BLaER1 treated with 17β-estradiol and CSF1 and Interleukin-3, amounts not matched to agents 10 nM and 100 nM (cell line): ENCODE data around the gene HAT1.
A peak's percentile ranks its signal among the peaks of the same experiment; 100 is the strongest.

Experiments
- H3K27ac ChIP-seq, 11 experiments: shearing (Covaris generic); formaldehyde crosslinking; 2 replicates each; pipeline ENCODE4 v1.8.1; 2022
- H3K27me3 ChIP-seq, 11 experiments: shearing (Covaris generic); formaldehyde crosslinking; 2 replicates each; pipeline ENCODE4 v1.8.1; 2022
- H3K36me3 ChIP-seq, 11 experiments: shearing (Covaris generic); formaldehyde crosslinking; 2 replicates each; pipeline ENCODE4 v1.8.1; 2022
- H3K4me1 ChIP-seq, 10 experiments: shearing (Covaris generic); formaldehyde crosslinking; 2 replicates each; pipeline ENCODE4 v1.8.1; 2022
- H3K4me2 ChIP-seq, 11 experiments: shearing (Covaris generic); formaldehyde crosslinking; 2 replicates each; pipeline ENCODE4 v1.8.1; 2022
- H3K4me3 ChIP-seq, 10 experiments: shearing (Covaris generic); formaldehyde crosslinking; 2 replicates each; pipeline ENCODE4 v1.8.1; 2022
- H3K9ac ChIP-seq, 11 experiments: shearing (Covaris generic); formaldehyde crosslinking; 2 replicates each; pipeline ENCODE4 v1.8.1; 2022
- H3K9me3 ChIP-seq, 11 experiments: shearing (Covaris generic); formaldehyde crosslinking; replicated peaks in 1 of 11; 2 replicates each; pipeline ENCODE4 v1.8.1; 2022
- H4K20me1 ChIP-seq, 11 experiments: shearing (Covaris generic); formaldehyde crosslinking; 2 replicates each; pipeline ENCODE4 v1.8.1; 2022
- Cebpa-rat ChIP-seq, 11 experiments: shearing (Covaris generic); IDR thresholded peaks; 2 replicates each; pipeline ENCODE4 v1.8.1; 2022

Gene HAT1

DNA sequence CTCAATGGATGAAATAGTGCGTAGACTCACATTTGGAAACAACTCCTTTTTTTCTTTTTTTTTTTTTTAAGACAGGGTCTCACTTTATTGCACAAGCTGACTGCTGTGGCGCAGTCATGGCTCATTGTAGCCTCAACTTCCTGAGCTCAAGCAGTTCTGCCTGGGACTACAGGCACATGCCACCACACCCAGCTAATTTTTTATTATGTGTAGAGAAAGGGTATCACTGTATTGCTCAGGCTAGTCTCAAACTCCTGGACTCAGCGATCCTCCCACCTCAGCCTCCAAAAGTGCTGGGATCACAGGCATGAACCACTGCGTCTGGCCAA, 17.4 kb downstream of the HAT1 start:
- H3K27ac ChIP-seq, result no peak overlapping the region
- H3K4me2 ChIP-seq, result no peak overlapping the region
- H3K27me3 ChIP-seq, result no peaks in the 10 kb centered on the region
- peaks cover 0 to 9% (median 0%) of the 10 kb centered on the region in 10 experiments; a peak in 3 of 20 replicates for H3K4me1 ChIP-seq
- no peak for TF ChIP-seq Cebpa-rat (IDR thresholded peaks at IDR 0.05)
- H3K4me3 ChIP-seq, result no peak overlapping the region
- H3K9ac ChIP-seq, result no peak overlapping the region
- H3K9me3 ChIP-seq, result peaks cover 0 to 16% (median 12%) of the 10 kb centered on the region in 11 experiments; a peak in 16 of 22 replicates
- peaks cover 0 to 84% (median 37%) of the 10 kb centered on the region in 11 experiments; a peak in 16 of 22 replicates for H4K20me1 ChIP-seq
- H3K36me3 ChIP-seq, result peaks cover 0 to 76% (median 58%) of the 10 kb centered on the region in 11 experiments; a peak in 20 of 22 replicates

DNA sequence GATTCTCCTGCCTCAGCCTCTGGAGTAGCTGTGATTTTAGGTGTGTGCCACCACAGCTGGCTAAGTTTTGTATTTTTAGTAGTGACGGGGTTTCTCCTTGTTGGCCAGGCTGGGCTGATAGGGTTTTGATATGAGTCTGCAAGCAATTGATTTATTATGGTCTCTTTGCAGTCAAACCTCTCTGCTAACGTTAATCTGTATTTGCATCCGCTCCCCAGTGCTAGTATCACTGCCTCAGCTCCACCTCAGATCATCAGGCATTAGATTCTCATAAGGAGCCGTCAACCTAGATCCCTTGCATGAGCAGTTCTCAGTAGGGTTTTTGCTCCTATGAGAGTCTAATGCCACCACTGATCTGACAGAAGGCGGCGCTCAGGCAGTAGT, 19.0 kb downstream of the HAT1 start:
- peaks cover 0 to 16% (median 12%) of the 10 kb centered on the region in 11 experiments; a peak in 16 of 22 replicates for H3K9me3 ChIP-seq
- no peak for TF ChIP-seq Cebpa-rat (IDR thresholded peaks at IDR 0.05)
- H3K9ac ChIP-seq, result no peak overlapping the region
- no peak overlapping the region for H3K4me3 ChIP-seq
- H3K27me3 ChIP-seq, result no peaks in the 10 kb centered on the region
- H4K20me1 ChIP-seq, result peaks cover 0 to 87% (median 39%) of the 10 kb centered on the region in 11 experiments; a peak in 16 of 22 replicates
- H3K27ac ChIP-seq, result no peak overlapping the region
- no peak overlapping the region for H3K4me2 ChIP-seq
- H3K4me1 ChIP-seq, result peaks cover 0 to 9% (median 0%) of the 10 kb centered on the region in 10 experiments; a peak in 3 of 20 replicates
- peaks cover 0 to 68% (median 48%) of the 10 kb centered on the region in 11 experiments; a peak in 20 of 22 replicates for H3K36me3 ChIP-seq

DNA sequence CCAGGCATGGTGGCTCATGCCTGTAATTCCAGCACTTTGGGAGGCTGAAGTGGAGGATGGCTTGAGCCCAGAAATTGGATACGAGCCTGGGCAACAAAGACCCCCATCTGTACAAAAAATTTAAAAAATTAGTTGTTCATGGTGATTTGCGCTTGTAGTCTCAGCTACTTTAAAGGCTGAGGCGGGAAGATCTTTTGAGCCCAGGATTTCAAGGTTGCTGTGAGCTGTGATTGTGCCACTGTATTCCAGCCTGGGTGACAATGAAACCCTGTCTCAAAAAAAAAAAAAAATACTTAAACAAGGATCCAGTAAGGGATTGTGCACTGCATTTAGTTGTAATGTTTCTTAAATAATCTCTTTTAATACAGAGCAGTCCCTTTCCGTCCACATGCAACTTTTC, 21.6 kb downstream of the HAT1 start:
- Histone ChIP-seq H3K27me3 (no peaks in the 10 kb centered on the region), H3K27ac (no peak overlapping the region), H3K36me3 (peaks cover 15 to 68% (median 48%) of the 10 kb centered on the region in 11 experiments), H3K9me3 (peaks cover 0 to 16% (median 12%) of the 10 kb centered on the region in 11 experiments; a peak in 16 of 22 replicates), H3K4me2 (no peak overlapping the region), H3K4me3 (no peak overlapping the region), H4K20me1 (peaks cover 0 to 69% (median 22%) of the 10 kb centered on the region in 11 experiments; a peak in 17 of 22 replicates), H3K9ac (no peak overlapping the region), H3K4me1 (peaks cover 0 to 9% (median 0%) of the 10 kb centered on the region in 10 experiments; a peak in 3 of 20 replicates)
- no peak for TF ChIP-seq Cebpa-rat (IDR thresholded peaks at IDR 0.05)

- Histone ChIP-seq H3K27me3 (no peaks in the 10 kb centered on the region), H3K27ac (no peak overlapping the region), H3K9me3 (no peaks in the 10 kb centered on the region), H3K4me3 (no peak overlapping the region), H3K4me2 (no peak overlapping the region), H3K9ac (no peak overlapping the region), H3K4me1 (peaks cover 0 to 38% (median 29%) of the 10 kb centered on the region in 10 experiments; a peak in 14 of 20 replicates), H3K36me3 (peaks cover 12 to 96% (median 76%) of the 10 kb centered on the region in 11 experiments), H4K20me1 (peaks cover 0 to 34% (median 0%) of the 10 kb centered on the region in 11 experiments; a peak in 10 of 22 replicates)
- TF ChIP-seq Cebpa-rat (IDR thresholded peaks at IDR 0.05), result no peak
These were observed 30.0 kb downstream of the HAT1 start for GRCh38 chr2:171952276-171952675.

GRCh38 chr2:171952748-171953147, 30.5 kb downstream of the HAT1 start:
- Histone ChIP-seq H3K4me2 (no peak overlapping the region), H3K36me3 (peaks cover 8 to 95% (median 73%) of the 10 kb centered on the region in 11 experiments), H4K20me1 (peaks cover 0 to 34% (median 0%) of the 10 kb centered on the region in 11 experiments; a peak in 9 of 22 replicates), H3K27ac (no peak overlapping the region), H3K4me1 (peaks cover 0 to 43% (median 31%) of the 10 kb centered on the region in 10 experiments; a peak in 14 of 20 replicates), H3K9ac (no peak overlapping the region), H3K27me3 (no peaks in the 10 kb centered on the region), H3K4me3 (no peak overlapping the region), H3K9me3 (no peaks in the 10 kb centered on the region)
- no peak for TF ChIP-seq Cebpa-rat (IDR thresholded peaks at IDR 0.05)

DNA sequence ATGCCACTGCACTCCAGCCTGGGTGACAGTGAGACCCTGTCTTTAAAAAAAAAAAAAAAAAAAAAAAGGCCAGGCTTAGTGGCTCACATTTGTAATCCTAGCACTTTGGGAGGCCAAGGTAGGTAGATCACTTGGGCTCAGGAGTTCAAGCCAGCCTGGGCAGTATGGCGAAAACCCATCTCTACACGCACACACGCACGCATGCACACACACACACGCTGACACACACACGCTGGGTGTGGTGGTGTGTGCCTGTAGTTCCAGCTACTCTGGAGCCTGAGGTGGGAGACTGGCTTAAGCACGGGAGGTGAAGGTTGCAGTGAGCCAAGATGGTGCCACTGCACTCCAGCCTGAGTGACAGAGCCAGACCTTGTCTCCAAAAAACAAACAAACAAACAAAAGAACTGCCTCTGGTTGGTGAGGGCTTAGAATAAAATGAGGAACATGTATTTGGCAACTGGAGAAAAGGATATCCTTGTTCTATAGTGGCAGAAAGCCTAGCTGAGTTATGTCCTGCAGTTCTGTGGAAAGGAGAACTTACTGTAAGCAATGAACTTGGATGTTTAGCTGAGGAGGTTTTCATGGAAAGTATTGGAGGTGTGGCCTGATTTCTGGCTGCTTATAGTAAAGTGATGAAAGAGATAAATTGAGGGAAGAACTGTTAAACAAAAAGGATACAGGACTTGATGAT, 34.0 kb downstream of the HAT1 start:
- H3K27me3 ChIP-seq, result no peaks in the 10 kb centered on the region
- no peak overlapping the region for H3K4me3 ChIP-seq
- peak overlapping the region in 7 of 11 experiments; percentile 53 to 92 (median 77); a peak in 14 of 22 replicates for H3K27ac ChIP-seq
- TF ChIP-seq Cebpa-rat (IDR thresholded peaks at IDR 0.05), result peak in 2 of 11 experiments; percentile 22 to 33; a peak in 2 of 22 replicates
- H3K4me2 ChIP-seq, result peak overlapping the region in 6 of 11 experiments; percentile 14 to 84 (median 74); a peak in 12 of 22 replicates
- H3K36me3 ChIP-seq, result peaks cover 0 to 95% (median 59%) of the 10 kb centered on the region in 11 experiments; a peak in 19 of 22 replicates
- H3K9me3 ChIP-seq, result no peaks in the 10 kb centered on the region
- H3K9ac ChIP-seq, result peak overlapping the region in 6 of 11 experiments; percentile 44 to 73 (median 56); a peak in 10 of 22 replicates
- H4K20me1 ChIP-seq, result peaks cover 0 to 18% (median 0%) of the 10 kb centered on the region in 11 experiments; a peak in 6 of 22 replicates
- H3K4me1 ChIP-seq, result peaks cover 0 to 67% (median 36%) of the 10 kb centered on the region in 10 experiments; a peak in 14 of 20 replicates

DNA sequence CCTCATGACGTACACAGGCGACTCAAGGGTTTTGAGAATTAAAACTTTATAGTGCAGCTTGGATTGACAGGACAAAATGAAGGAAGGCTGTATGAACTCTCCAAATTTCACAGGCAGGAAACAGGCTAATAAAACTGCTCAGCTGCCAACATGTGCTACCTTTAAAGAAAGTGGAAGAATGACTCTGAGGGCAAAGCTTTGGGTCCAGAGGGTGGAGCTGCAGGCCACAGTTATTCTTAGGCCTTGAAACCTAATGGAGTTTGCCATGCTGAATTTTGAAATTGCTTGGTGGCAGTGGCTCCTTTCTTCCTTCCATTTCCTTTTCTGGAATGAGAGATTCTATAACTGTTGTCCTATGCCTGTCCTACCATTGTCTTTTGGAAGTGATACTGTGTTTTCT, 34.8 kb downstream of the HAT1 start:
- peaks cover 0 to 67% (median 36%) of the 10 kb centered on the region in 10 experiments; a peak in 14 of 20 replicates for H3K4me1 ChIP-seq
- H4K20me1 ChIP-seq, result peaks cover 0 to 18% (median 0%) of the 10 kb centered on the region in 11 experiments; a peak in 5 of 22 replicates
- H3K4me3 ChIP-seq, result no peak overlapping the region
- peak overlapping the region in 7 of 11 experiments; percentile 10 to 92 (median 73); a peak in 13 of 22 replicates for H3K27ac ChIP-seq
- H3K9me3 ChIP-seq, result no peaks in the 10 kb centered on the region
- TF ChIP-seq Cebpa-rat (IDR thresholded peaks at IDR 0.05), result no peak
- no peaks in the 10 kb centered on the region for H3K27me3 ChIP-seq
- peak overlapping the region in 6 of 11 experiments; percentile 8 to 84 (median 64); a peak in 11 of 22 replicates for H3K4me2 ChIP-seq
- peak overlapping the region in 4 of 11 experiments; percentile 27 to 71 (median 46); a peak in 7 of 22 replicates for H3K9ac ChIP-seq
- peaks cover 0 to 89% (median 55%) of the 10 kb centered on the region in 11 experiments; a peak in 19 of 22 replicates for H3K36me3 ChIP-seq

GRCh38 chr2:171958475-171958874, 36.2 kb downstream of the HAT1 start:
- Histone ChIP-seq H3K27ac (peak overlapping the region in 7 of 11 experiments; percentile 1 to 92 (median 71); a peak in 12 of 22 replicates), H3K4me3 (no peak overlapping the region), H3K9me3 (no peaks in the 10 kb centered on the region), H3K4me1 (peaks cover 0 to 66% (median 36%) of the 10 kb centered on the region in 10 experiments; a peak in 14 of 20 replicates), H3K4me2 (peak overlapping the region in 6 of 11 experiments; percentile 19 to 84 (median 67); a peak in 11 of 22 replicates), H3K9ac (peak overlapping the region in 4 of 11 experiments; percentile 18 to 54 (median 40); a peak in 5 of 22 replicates), H3K27me3 (no peaks in the 10 kb centered on the region), H3K36me3 (peaks cover 0 to 79% (median 41%) of the 10 kb centered on the region in 11 experiments; a peak in 16 of 22 replicates), H4K20me1 (peaks cover 0 to 18% (median 0%) of the 10 kb centered on the region in 11 experiments; a peak in 4 of 22 replicates)
- no peak; a peak in 1 of 22 replicates for TF ChIP-seq Cebpa-rat (IDR thresholded peaks at IDR 0.05)
